Vagina (tissue), 2 donors: ENCODE measurements around the gene PIAS3. TPM values are rescaled to one million over a fixed set of nuclear protein-coding genes. Genes with fewer than 3 reads are reported as not detected.

Experiments used
- DNase-seq, 2 donors: peaks; one replicate each; pipeline ENCODE4 v3.0.0-alpha.2; 2017; ENCODE audit errors: extremely low spot score in 2 of 2
- H3K27ac ChIP-seq: fragments of 200-600 bp; sonication (generic); one replicate; pipeline ENCODE4 v1.5.1; 2019
- H3K27me3 ChIP-seq: fragments of 200-600 bp; sonication (generic); one replicate; pipeline ENCODE4 v1.5.1; 2019
- H3K36me3 ChIP-seq, 2 donors: fragments of 200-600 bp; sonication (generic); one replicate each; pipeline ENCODE4 v1.5.1; 2017 to 2019
- H3K4me1 ChIP-seq: fragments of 200-600 bp; sonication (generic); one replicate; pipeline ENCODE4 v1.5.1; 2019
- H3K4me3 ChIP-seq, 2 donors: fragments of 200-600 bp; sonication (generic); 1 replicate in 1 of 2; 2 replicates in 1 of 2; pipeline ENCODE4 v1.5.1; 2016 to 2019
- H3K9me3 ChIP-seq: fragments of 200-600 bp; sonication (generic); one replicate; pipeline ENCODE4 v1.5.1; 2019
- CTCF ChIP-seq, 3 experiments: fragments of 450-650 bp in 2 of 3; fragments of 200-600 bp in 1 of 3; sonication (generic) in 1 of 3; IDR thresholded peaks; one replicate each; pipeline ENCODE4 v1.5.1; 2017 to 2019; ENCODE audit warnings: antibody characterized with exemption in 3 of 3, mild to moderate bottlenecking in 2 of 3, moderate library complexity in 2 of 3
- POLR2A ChIP-seq, 2 donors: fragments of 450-650 bp; IDR thresholded peaks; one replicate each; pipeline ENCODE4 v1.6.1; 2017; ENCODE audit warnings: antibody characterized with exemption in 2 of 2, mild to moderate bottlenecking in 2 of 2, moderate library complexity in 2 of 2
- POLR2AphosphoS5 ChIP-seq, 2 donors: sonication (generic); formaldehyde crosslinking; IDR thresholded peaks; one replicate each; pipeline ENCODE4 v1.9.0; 2017; ENCODE audit warnings: antibody characterized with exemption in 2 of 2, mild to moderate bottlenecking in 2 of 2, low read depth in 1 of 2; ENCODE audit not compliant: insufficient read depth in 1 of 2
- intact Hi-C: fragments of 100-400 bp; cut with DNase I; formaldehyde crosslinking; loops from one replicate; pipeline ENCODE4 v1.15.1; 2023
- total RNA-seq: library from RNA; depleted of rRNA; stranded (reverse); fragments of >200 nt; gene quantifications from one replicate; pipeline ENCODE4 v1.2.3, GENCODE V29; 2016

Gene PIAS3
- total RNA-seq, 1 donor from 2014 or later: 40.5 TPM

GRCh38 chr1:145863282-145864018 is 4.6 kb upstream of the PIAS3 start:
- H3K36me3 ChIP-seq: no peaks in the 10 kb centered on the region
- H3K27ac ChIP-seq: no peak overlapping the region
- H3K27me3 ChIP-seq: no peaks in the 10 kb centered on the region
- intact Hi-C loops: no loop called here
- H3K4me1 ChIP-seq: peaks cover 5% of the 10 kb centered on the region
- no peak for DNase-seq
- H3K4me3 ChIP-seq: no peak overlapping the region
- H3K9me3 ChIP-seq: no peaks in the 10 kb centered on the region
- TF ChIP-seq CTCF (IDR thresholded peaks at IDR 0.05) (no peak), POLR2A (IDR thresholded peaks at IDR 0.05) (no peak), POLR2AphosphoS5 (IDR thresholded peaks at IDR 0.05; ENCODE audit: insufficient read depth in 1 of 2, low read depth in 1 of 2) (no peak)

- peak overlapping the region; percentile 66 to 88 for H3K4me3 ChIP-seq
- no peaks in the 10 kb centered on the region for H3K9me3 ChIP-seq
- peaks cover 0 to 23% of the 10 kb centered on the region in 2 donors for H3K36me3 ChIP-seq
- intact Hi-C loops: loop anchor here (10.0 kb wide), 1 partner anchor 55 kb away; the partner anchor contains the start of genes ITGA10 and PEX11B
- DNase-seq: peak in 1 of 2 donors; percentile 94
- H3K4me1 ChIP-seq: peaks cover 20% of the 10 kb centered on the region
- TF ChIP-seq CTCF (IDR thresholded peaks at IDR 0.05) (no peak), POLR2AphosphoS5 (IDR thresholded peaks at IDR 0.05; ENCODE audit: insufficient read depth in 1 of 2, low read depth in 1 of 2) (peak in 1 of 2 donors; percentile 76), POLR2A (IDR thresholded peaks at IDR 0.05) (peak in 1 of 2 donors; percentile 90)
- H3K27ac ChIP-seq: peak overlapping the region; percentile 86
- no peaks in the 10 kb centered on the region for H3K27me3 ChIP-seq
Measured at GRCh38 chr1:145859491-145860023, 676 bp upstream of the PIAS3 start.

GRCh38 chr1:145858238-145858900 is 512 bp downstream of the PIAS3 start:
- no peak for DNase-seq
- H3K27me3 ChIP-seq: no peaks in the 10 kb centered on the region
- peak overlapping the region; percentile 86 for H3K27ac ChIP-seq
- TF ChIP-seq POLR2AphosphoS5 (IDR thresholded peaks at IDR 0.05; ENCODE audit: insufficient read depth in 1 of 2, low read depth in 1 of 2) (no peak), CTCF (IDR thresholded peaks at IDR 0.05) (no peak), POLR2A (IDR thresholded peaks at IDR 0.05) (no peak)
- peaks cover 0 to 33% of the 10 kb centered on the region in 2 donors for H3K36me3 ChIP-seq
- H3K4me3 ChIP-seq: peak overlapping the region; percentile 66 to 88
- peaks cover 20% of the 10 kb centered on the region for H3K4me1 ChIP-seq
- intact Hi-C loops: loop anchor here (10.0 kb wide), 1 partner anchor 56 kb away; the partner anchor contains the start of genes ITGA10 and PEX11B
- no peaks in the 10 kb centered on the region for H3K9me3 ChIP-seq

GRCh38 chr1:145857170-145857569 is 1.7 kb downstream of the PIAS3 start:
- intact Hi-C loops: loop anchor here (10.0 kb wide), 1 partner anchor 58 kb away; the partner anchor contains the start of genes ITGA10 and PEX11B
- no peaks in the 10 kb centered on the region for H3K27me3 ChIP-seq
- no peak for DNase-seq
- H3K4me3 ChIP-seq: no peak overlapping the region
- H3K27ac ChIP-seq: no peak overlapping the region
- H3K4me1 ChIP-seq: peaks cover 20% of the 10 kb centered on the region
- peaks cover 0 to 44% of the 10 kb centered on the region in 2 donors for H3K36me3 ChIP-seq
- TF ChIP-seq POLR2A (IDR thresholded peaks at IDR 0.05): no peak
- no peak for TF ChIP-seq CTCF (IDR thresholded peaks at IDR 0.05)
- no peak for TF ChIP-seq POLR2AphosphoS5 (IDR thresholded peaks at IDR 0.05; ENCODE audit: insufficient read depth in 1 of 2, low read depth in 1 of 2)
- no peaks in the 10 kb centered on the region for H3K9me3 ChIP-seq
